Pancreas (tissue), 10 donors: Measurements from ENCODE around the gene OR10G3. TPM values are rescaled to one million over a fixed set of nuclear protein-coding genes. Genes with fewer than 3 reads are reported as not detected.

Experiments used
- ATAC-seq, 4 donors: fragments of 200-7000 bp; cut with Tn5 transposase; one replicate each; pipeline versions ENCODE4 v1.8.0 to v1.9.1; 2020; ENCODE audit warnings: mild to moderate bottlenecking in 4 of 4, moderate library complexity in 4 of 4
- DNase-seq, 6 donors: peaks; one replicate each; pipeline ENCODE4 v3.0.0-alpha.2; 2020
- FAIRE-seq: peaks from 2 replicates; lab custom pipeline; 2012; peaks lifted over from hg19 to GRCh38; lab: Jason Lieb, UNC
- H3K27ac ChIP-seq, 4 donors: fragments of 200-600 bp; sonication (generic); 1 replicate in 3 of 4; 2 replicates in 1 of 4; pipeline versions ENCODE4 v1.5.0 to v1.8.0; 2020
- H3K27me3 ChIP-seq, 4 donors: fragments of 200-600 bp; one replicate each; pipeline ENCODE4 v1.8.0; 2021
- H3K36me3 ChIP-seq, 3 donors: fragments of 200-600 bp; sonication (generic) in 1 of 3; one replicate each; pipeline versions ENCODE4 v1.5.0 to v1.8.0; 2020 to 2021
- H3K4me1 ChIP-seq, 3 donors: fragments of 200-600 bp; one replicate each; pipeline ENCODE4 v1.8.0; 2021
- H3K4me3 ChIP-seq, 4 donors: fragments of 200-600 bp; sonication (generic) in 2 of 4; one replicate each; pipeline versions ENCODE4 v1.5.0 to v1.8.0; 2020 to 2021
- H3K9me3 ChIP-seq, 4 donors: fragments of 200-600 bp; one replicate each; pipeline ENCODE4 v1.8.0; 2021
- WGBS, 2 donors: extraction: QIAGEN DNeasy Blood & Tissue Kit; methylation state at CpG; one replicate each; pipeline ENCODE4 v1.1.7; 2013; 5-methylcytosine and 5-hydroxymethylcytosine counted together
- intact Hi-C, 3 donors: fragments of 100-400 bp; cut with DNase I; formaldehyde crosslinking; loops; one replicate each; pipeline versions ENCODE4 v1.11.1 to v1.14.2; 2022
- polyA plus RNA-seq, 2 donors: library from polyadenylated mRNA; stranded (reverse); fragments of 200-250 nt; gene quantifications; one replicate each; pipeline ENCODE4 v1.2.3, GENCODE V29; 2013
- total RNA-seq, 6 donors: library from RNA; stranded (reverse); fragmentation: NEBNext Ultra II Directional in 4 of 6; extraction: Animal tissue kit (Norgen Biotek cat#: 25700) in 4 of 6; gene quantifications; one replicate each; pipeline versions ENCODE4 v1.2.1 to v1.2.4, GENCODE V29; 2021 to 2023
- TF ChIP-seq, protein P1 (sequence below), 4 donors: fragments of 200-600 bp; sonication (generic) in 3 of 4; IDR thresholded peaks; one replicate each; pipeline versions ENCODE4 v1.5.0 to v1.8.0; 2021; ENCODE audit warnings: antibody characterized with exemption in 4 of 4
- donor health status: healthy with polysubstance abuse.
- donor health status: DM: no; HTN: no; CAD: no; lungs with moderate emphysema.
- donor health status: DM: no; HTN: no; CAD: no.
- donor health status: control.
- donor health status: control.
- donor health status: Bipolar disorder and iron deficiency.
- donor health status: DM: yes; HTN: yes; CAD: no.
- donor health status: DM: no; HTN: no; CAD: no.
- donor health status: DM: no; HTN: no; CAD: no.
- donor health status: DM: yes; HTN: yes; CAD: no.

The OR10G3 gene
- total and polyA plus RNA-seq, 8 donors: not detected

DNA sequence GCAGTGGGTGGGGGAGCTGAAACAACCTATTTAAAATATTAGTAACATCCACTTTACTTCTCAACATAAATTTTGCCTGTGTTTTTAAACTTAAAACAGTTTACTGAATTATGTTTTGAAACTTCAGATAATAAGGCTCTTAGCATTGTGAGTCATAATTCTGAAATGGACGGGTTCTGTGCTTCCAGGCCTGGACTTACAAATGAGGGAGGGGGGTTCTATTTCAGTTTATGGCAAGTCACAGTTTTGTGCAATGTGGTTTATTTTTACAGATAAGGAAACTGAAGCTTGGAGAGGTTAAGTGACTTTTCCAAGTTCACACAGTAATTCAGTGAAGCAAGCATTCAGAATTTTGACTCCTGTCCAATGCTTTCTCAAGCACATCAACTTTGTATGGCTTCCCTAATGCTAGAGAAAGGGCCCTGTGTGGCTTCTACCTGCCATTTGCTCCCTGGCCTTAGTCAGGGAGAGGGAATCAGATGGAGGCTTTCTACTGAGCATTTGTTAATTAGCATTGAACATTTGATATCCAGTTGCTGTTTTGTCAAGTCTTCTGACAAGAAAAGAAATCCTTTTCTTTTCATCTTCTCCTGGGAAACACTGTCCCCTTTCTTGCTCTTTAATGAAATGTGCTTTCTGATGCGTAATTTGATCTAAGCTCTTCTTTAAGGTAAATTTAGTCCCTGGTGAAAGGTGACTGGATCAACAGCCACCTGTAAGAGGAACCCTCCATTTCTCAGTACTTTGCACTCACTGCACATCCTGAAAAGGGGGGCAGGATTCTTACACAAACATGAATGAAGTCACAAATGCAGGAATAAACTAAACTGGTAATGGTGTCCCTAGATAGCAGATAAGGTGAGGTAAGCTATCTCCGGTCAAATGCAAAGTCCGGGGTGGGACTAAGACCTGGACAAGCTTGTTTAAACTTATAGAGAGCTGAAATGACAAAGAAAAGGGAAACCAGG lies 51.2 kb downstream of the OR10G3 start:
- TF ChIP-seq, protein P1, sequence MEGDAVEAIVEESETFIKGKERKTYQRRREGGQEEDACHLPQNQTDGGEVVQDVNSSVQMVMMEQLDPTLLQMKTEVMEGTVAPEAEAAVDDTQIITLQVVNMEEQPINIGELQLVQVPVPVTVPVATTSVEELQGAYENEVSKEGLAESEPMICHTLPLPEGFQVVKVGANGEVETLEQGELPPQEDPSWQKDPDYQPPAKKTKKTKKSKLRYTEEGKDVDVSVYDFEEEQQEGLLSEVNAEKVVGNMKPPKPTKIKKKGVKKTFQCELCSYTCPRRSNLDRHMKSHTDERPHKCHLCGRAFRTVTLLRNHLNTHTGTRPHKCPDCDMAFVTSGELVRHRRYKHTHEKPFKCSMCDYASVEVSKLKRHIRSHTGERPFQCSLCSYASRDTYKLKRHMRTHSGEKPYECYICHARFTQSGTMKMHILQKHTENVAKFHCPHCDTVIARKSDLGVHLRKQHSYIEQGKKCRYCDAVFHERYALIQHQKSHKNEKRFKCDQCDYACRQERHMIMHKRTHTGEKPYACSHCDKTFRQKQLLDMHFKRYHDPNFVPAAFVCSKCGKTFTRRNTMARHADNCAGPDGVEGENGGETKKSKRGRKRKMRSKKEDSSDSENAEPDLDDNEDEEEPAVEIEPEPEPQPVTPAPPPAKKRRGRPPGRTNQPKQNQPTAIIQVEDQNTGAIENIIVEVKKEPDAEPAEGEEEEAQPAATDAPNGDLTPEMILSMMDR (IDR thresholded peaks at IDR 0.05): no peak
- Histone ChIP-seq H3K27ac (no peak overlapping the region), H3K9me3 (no peaks in the 10 kb centered on the region), H3K4me1 (no peaks in the 10 kb centered on the region), H3K36me3 (no peaks in the 10 kb centered on the region), H3K4me3 (no peak overlapping the region), H3K27me3 (no peaks in the 10 kb centered on the region)
- DNase-seq (no peak), ATAC-seq (no peak), FAIRE-seq (no peak)
- WGBS, 2 donors: 74 to 88% methylated on average over 4 of the region's 4 CpGs
- intact Hi-C loops: no loop called here

DNA sequence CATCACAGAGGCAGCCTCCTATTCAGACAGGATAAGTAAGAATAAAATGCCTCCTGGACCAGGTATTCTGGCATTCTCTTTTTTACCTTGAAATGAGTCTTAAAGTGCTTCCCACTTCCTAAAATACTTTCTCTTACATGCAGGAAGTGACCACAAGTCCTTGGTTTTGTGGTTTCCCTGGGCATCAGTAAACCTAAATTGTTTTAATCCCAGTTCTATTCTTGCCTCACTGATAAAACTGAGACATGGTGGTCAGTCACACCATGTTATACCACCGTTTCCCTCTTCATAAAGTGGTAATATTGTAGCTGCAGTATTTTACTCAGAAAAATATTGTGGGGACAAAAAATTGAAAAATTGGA lies 52.6 kb downstream of the OR10G3 start:
- no peaks in the 10 kb centered on the region for H3K36me3 ChIP-seq
- intact Hi-C loops: no loop called here
- TF ChIP-seq, protein P1 (IDR thresholded peaks at IDR 0.05): no peak
- 60 to 77% methylated on average over 1 of the region's 1 CpG for WGBS, 2 donors
- no peak overlapping the region for H3K4me3 ChIP-seq
- DNase-seq (no peak), ATAC-seq (no peak), FAIRE-seq (no peak)
- H3K27ac ChIP-seq: no peak overlapping the region
- H3K27me3 ChIP-seq: no peaks in the 10 kb centered on the region
- H3K9me3 ChIP-seq: no peaks in the 10 kb centered on the region
- no peaks in the 10 kb centered on the region for H3K4me1 ChIP-seq

DNA sequence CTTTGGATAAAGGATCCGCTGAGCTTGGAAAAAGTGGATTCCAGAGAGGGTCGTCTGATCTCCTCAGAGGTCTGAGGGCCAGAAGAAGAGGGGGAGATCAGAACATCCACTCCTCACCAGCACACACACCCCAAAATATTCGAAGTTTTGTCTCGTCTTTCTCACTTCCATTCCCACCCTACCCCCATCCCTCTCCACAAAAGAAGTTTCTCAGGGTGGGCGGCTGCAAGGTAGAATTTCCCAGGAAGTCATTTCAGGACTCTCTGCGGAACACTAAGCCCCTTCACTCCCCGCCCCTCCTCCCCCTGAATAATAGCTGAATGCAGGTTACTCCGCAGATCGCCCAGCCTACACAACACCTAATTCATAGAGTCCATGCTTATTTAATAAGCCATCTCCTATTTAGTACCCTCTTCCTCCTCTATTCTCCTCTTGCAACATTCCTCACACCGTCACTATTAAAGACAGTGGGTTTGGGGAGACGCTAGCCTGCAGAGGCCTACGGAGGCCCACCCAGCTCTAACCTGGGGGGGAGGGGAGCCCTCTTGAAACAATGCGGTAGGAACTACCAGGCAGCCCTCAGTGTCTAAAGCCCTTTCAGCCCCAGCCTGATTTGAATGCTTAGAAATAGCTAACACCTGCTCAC lies 53.1 kb downstream of the OR10G3 start:
- Histone ChIP-seq H3K27ac (no peak overlapping the region), H3K9me3 (no peaks in the 10 kb centered on the region), H3K4me1 (no peaks in the 10 kb centered on the region), H3K27me3 (no peaks in the 10 kb centered on the region), H3K36me3 (no peaks in the 10 kb centered on the region), H3K4me3 (peak overlapping the region; percentile 40 to 61 (median 54))
- ATAC-seq (peak; percentile 8 to 30 (median 19)), FAIRE-seq (no peak), DNase-seq (no peak)
- WGBS, 2 donors: 22 to 24% methylated on average over 13 of the region's 13 CpGs
- TF ChIP-seq, protein P1 (IDR thresholded peaks at IDR 0.05): no peak
- intact Hi-C loops: no loop called here

DNA sequence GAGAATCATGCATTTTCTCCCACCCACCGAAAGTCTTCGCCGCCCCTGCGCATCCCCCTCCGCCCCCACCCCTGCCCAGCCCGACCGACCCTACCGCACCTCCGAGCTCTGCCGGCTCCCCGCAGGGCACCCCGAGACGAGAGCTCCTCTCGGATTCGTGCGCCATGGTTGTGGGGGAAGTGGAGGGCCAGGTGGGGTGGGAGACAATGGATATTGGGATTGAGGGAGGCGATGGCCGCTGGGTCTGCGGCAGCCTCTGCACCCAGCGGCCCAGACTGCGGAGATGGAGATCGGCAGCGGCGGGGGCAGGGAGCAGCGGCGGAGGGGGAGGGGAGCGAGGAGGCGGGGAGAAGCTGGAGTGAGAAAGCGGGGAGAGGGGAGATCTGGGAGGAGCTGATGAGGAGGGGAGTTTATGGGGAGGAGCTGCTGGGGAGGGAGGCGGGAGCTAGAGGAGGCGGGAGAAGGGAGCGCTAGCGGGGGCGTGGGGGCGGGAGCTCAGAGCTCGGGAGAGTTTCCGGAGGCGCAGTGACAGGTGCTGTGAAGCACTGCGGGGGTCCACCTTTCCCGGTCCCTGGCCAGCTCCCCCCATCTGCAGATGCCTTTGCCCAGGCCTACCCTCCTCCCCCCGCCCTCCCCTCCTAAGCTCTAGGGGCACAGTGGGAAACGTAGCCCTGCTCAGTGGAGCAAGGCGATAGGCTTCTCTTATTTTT lies 53.8 kb downstream of the OR10G3 start, which contains the start of gene SALL2:
Gene SALL2 (minus strand): TSS at position 385 of the 710 bp plus-strand sequence. CDS start 219 bp downstream, at position 166.
- intact Hi-C loops: no loop called here
- peak; percentile 91 to 98 (median 96) for ATAC-seq
- DNase-seq: peak; percentile 67 to 86 (median 80)
- no peaks in the 10 kb centered on the region for H3K9me3 ChIP-seq
- H3K27me3 ChIP-seq: no peaks in the 10 kb centered on the region
- H3K4me3 ChIP-seq: peak within 1 kb of the TSS; percentile 40 to 61 (median 54)
- FAIRE-seq: no peak
- H3K36me3 ChIP-seq: no peaks in the 10 kb centered on the region
- 1 to 2% methylated on average over 38 to 40 of the region's 43 CpGs for WGBS, 2 donors
- TF ChIP-seq, protein P1 (IDR thresholded peaks at IDR 0.05): no peak
- no peak within 1 kb of the TSS for H3K27ac ChIP-seq
- H3K4me1 ChIP-seq: no peaks in the 10 kb centered on the region
